VCaP (cell line): ENCODE data around the gene NHSL2.

Experiments used
- H3K27ac ChIP-seq: fragments of 450-650 bp; 2 replicates; pipeline ENCODE4 v1.5.1; 2017
- CTCF ChIP-seq: fragments of 450-650 bp; conservative IDR thresholded peaks from 2 replicates; pipeline ENCODE4 v1.5.1; 2017; ENCODE audit warnings: mild to moderate bottlenecking, moderate library complexity

The NHSL2 gene

GRCh38 chrX:71927040-71927439 lies 16.4 kb downstream of the NHSL2 start:
- no peak overlapping the region for H3K27ac ChIP-seq
- TF ChIP-seq CTCF, result no peak

- no peak for TF ChIP-seq CTCF
- H3K27ac ChIP-seq, result no peak overlapping the region
Measured at GRCh38 chrX:71928856-71929255, 18.2 kb downstream of the NHSL2 start.

- H3K27ac ChIP-seq, result no peak overlapping the region
- TF ChIP-seq CTCF, result no peak
Measured at GRCh38 chrX:71930298-71930697, 19.7 kb downstream of the NHSL2 start.

- no peak overlapping the region for H3K27ac ChIP-seq
- no peak for TF ChIP-seq CTCF
Measured at GRCh38 chrX:71935476-71935875, 24.8 kb downstream of the NHSL2 start.

- no peak for TF ChIP-seq CTCF
- no peak overlapping the region for H3K27ac ChIP-seq
Measured at GRCh38 chrX:71936632-71937031, 26.0 kb downstream of the NHSL2 start.

GRCh38 chrX:71938371-71938770 lies 27.7 kb downstream of the NHSL2 start:
- H3K27ac ChIP-seq, result no peak overlapping the region
- TF ChIP-seq CTCF, result no peak

- H3K27ac ChIP-seq, result no peak overlapping the region
- no peak for TF ChIP-seq CTCF
Measured at GRCh38 chrX:71941145-71941544, 30.5 kb downstream of the NHSL2 start.

- TF ChIP-seq CTCF, result no peak
- no peak overlapping the region for H3K27ac ChIP-seq
Measured at GRCh38 chrX:71941776-71942175, 31.1 kb downstream of the NHSL2 start.
